Mesodermal cell (in vitro differentiated cells): ENCODE results near the gene ZNRD2. TPM values are rescaled to one million over a fixed set of nuclear protein-coding genes. Genes with fewer than 3 reads are reported as not detected.
"Not testable (repeated sequence)": the region's sequence is repeated elsewhere in the genome, so short reads cannot be mapped to it uniquely, and the experiment has no call there.

Source experiments
- H3K27ac ChIP-seq: 2 replicates; pipeline ENCODE4 v1.7.0; 2013; ENCODE audit warnings: mild to moderate bottlenecking, low read depth, low read length, moderate library complexity; ENCODE audit not compliant: severe bottlenecking
- H3K36me3 ChIP-seq: 2 replicates; pipeline ENCODE4 v1.7.1; 2013; ENCODE audit warnings: mild to moderate bottlenecking, low read length, moderate library complexity; ENCODE audit not compliant: control insufficient read depth, insufficient read depth
- H3K4me1 ChIP-seq: one replicate; pipeline ENCODE4 v1.7.1; 2013; ENCODE audit warnings: mild to moderate bottlenecking, low read length; ENCODE audit not compliant: insufficient read depth, control insufficient read depth, poor library complexity, severe bottlenecking
- H3K4me3 ChIP-seq: 2 replicates; pipeline ENCODE4 v1.7.0; 2013; ENCODE audit warnings: low read length, control low read depth, mild to moderate bottlenecking; ENCODE audit not compliant: insufficient read depth, poor library complexity, severe bottlenecking; ENCODE audit errors: extremely low read depth
- H3K9me3 ChIP-seq: 2 replicates; pipeline ENCODE4 v1.7.1; 2013; ENCODE audit warnings: mild to moderate bottlenecking, low read length, moderate library complexity; ENCODE audit not compliant: control insufficient read depth
- WGBS, 2 experiments: methylation state at CpG; one replicate each; pipeline ENCODE4 v1.1.5; 2013; ENCODE audit warnings: missing lambda C conversion rate in 2 of 2; ENCODE audit not compliant: insufficient coverage in 2 of 2; 5-methylcytosine and 5-hydroxymethylcytosine counted together
- polyA plus RNA-seq, 2 experiments: library from polyadenylated mRNA; stranded (reverse); fragments of 50-300 nt; gene quantifications; one replicate each; pipeline ENCODE4 v1.2.3, GENCODE V29; 2013

ZNRD2 gene, protein sequence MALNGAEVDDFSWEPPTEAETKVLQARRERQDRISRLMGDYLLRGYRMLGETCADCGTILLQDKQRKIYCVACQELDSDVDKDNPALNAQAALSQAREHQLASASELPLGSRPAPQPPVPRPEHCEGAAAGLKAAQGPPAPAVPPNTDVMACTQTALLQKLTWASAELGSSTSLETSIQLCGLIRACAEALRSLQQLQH
- polyA plus RNA-seq (2013, experiment 1 of 2): 59.5 TPM
- polyA plus RNA-seq (2013, experiment 2 of 2): 49.2 TPM

DNA sequence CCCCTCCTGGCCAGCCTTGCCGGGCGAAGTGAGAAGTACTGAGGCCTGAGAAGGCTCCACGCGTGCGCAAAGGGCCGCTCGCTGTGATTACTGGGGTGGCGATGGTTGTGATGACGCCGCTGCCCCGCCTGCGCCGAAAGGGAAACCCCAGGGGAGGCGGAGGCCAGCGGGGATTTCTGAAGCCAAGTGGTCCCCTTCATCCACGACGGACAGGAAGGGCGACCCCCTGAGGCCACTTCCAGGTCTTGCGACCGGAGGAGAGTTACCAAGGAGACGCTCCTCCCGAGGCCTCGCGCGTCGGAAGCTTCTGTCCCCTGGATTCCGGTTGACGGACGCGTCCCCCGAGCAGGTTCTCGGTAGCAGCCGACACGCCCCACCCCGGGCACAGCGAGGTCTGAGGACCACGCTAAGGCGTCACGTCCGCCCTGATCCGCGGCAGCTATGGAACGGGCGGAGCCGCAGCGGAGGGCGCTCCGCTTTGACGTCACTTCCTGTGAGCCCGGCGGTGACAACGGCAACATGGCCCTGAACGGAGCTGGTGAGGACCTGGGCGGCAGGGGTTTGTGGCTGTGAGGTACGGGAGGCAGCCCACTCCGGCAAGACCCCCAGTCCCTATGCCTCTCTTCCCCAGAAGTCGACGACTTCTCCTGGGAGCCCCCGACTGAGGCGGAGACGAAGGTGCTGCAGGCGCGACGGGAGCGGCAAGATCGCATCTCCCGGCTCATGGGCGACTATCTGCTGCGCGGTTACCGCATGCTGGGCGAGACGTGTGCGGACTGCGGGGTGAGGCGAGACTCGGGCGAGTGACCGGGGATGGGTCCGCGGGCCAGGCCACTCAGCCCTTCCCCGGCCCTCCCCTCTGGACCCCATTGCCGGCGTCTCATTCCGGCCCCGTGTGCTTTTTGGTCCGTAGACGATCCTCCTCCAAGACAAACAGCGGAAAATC is at the start of gene ZNRD2:
ZNRD2 (plus strand) TSS at position 505 of the 946 bp plus-strand sequence; CDS start at position 520, 15 bp downstream.
- Histone ChIP-seq H3K4me1 (peaks cover 35% of the 10 kb centered on the region), H3K36me3 (peaks cover 12% of the 10 kb centered on the region), H3K9me3 (no peaks in the 10 kb centered on the region), H3K27ac (peak within 1 kb of the TSS; percentile 87), H3K4me3 (peak within 1 kb of the TSS; percentile 96)
- WGBS, 2 experiments: 0% methylated on average over 57 to 77 of the region's 89 CpGs

DNA sequence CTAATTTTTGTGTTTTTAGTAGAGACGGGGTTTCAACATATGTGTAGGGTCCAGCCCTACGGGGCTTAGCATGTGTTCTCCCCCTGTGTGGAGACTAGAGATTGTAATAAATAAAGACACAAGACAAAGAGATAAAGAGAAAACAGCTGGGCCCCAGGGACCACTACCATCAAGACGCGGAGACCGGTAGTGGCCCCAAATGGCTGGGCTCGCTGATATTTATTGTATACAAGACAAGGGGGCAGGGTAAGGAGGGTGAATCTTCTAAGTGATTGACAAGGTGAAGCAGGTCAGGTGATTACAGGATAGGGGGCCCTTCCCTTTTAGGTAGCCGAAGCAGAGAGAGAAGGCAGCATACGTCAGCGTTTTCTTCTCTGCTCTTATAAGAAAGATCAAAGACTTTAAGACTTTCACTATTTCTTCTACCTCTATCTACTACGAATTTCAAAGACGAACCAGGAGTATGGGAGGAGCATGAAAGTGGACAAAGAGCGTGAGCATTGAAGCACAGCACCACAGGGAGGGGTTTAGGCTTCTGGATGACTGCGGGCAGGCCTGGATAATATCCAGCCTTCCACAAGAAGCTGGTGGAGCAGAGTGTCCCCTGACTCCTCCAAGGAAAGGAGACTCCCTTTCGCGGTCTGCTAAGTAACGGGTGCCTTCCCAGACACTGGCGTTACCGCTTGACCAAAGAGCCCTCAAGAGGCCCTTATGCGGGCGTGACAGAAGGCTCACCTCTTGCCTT is 48.3 kb upstream of the ZNRD2 start:
- peak overlapping the region; percentile 65 for H3K27ac ChIP-seq
- H3K4me3 ChIP-seq, H3K36me3 ChIP-seq, H3K9me3 ChIP-seq: not testable (repeated sequence)
- peaks cover 27% of the 10 kb centered on the region for H3K4me1 ChIP-seq
- WGBS, 2 experiments: 60 to 83% methylated on average over 2 to 10 of the region's 20 CpGs

DNA sequence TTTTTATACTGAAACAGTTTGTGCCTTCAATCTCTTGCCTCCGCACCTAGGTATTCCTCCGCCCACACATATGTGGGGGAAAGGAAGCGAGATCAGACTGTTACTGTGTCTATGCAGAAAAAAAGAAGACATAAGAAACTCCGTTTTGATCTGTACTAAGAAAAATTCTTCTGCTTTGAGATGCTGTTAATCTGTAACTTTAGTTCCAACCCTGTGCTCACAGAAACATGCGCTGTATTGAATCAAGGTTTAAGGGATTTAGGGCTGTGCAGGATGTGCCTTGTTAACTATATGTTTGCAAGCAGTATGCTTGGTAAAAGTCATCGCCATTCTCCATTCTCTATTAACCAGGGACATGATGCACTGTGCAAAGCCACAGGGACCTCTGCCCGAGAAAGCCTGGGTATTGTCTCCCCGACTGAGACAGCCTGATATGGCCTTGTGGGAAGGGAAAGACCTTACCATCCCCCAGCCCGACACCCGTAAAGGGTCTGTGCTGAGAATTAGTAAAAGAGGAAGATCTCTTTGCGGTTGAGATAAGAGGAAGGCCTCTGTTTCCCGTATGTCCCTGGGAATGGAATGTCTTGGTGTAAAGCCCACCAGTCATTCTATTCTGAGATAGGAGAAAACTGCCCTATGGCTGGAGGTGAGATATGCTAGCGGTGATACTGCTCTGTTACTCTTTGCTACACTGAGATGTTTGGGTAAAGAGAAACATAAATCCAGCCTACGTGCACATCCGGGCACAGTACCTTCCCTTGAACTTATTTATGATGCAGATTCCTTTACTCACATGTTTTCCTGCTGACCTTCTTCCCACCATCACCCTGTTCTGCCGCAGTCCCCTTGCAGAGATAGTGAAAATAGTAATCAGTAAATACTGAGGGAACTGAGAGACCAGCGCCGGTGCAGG is 47.3 kb upstream of the ZNRD2 start:
- peak overlapping the region; percentile 65 for H3K27ac ChIP-seq
- WGBS, 2 experiments: 73 to 86% methylated on average over 10 to 11 of the region's 18 CpGs
- H3K36me3 ChIP-seq: peaks cover 19% of the 10 kb centered on the region
- H3K4me1 ChIP-seq: peaks cover 27% of the 10 kb centered on the region
- H3K4me3 ChIP-seq, H3K9me3 ChIP-seq: not testable (repeated sequence)

DNA sequence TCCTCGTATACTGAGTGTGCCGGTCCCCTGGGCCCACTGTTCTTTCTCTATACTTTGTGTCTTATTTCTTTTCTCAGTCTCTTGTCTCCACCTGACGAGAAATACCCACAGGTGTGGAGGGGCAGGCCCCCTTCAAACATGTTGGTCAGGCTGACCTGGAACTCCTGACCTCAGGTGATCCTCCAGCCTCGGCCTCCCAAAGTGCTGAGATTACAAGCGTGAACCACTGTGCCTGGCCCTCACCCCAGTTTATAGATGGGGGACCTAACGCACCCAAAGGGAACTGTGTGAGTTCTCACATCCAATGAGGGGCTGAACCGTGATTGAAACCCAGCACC is 46.7 kb upstream of the ZNRD2 start:
- not testable (repeated sequence) for H3K9me3 ChIP-seq, H3K4me3 ChIP-seq
- H3K4me1 ChIP-seq: peaks cover 27% of the 10 kb centered on the region
- WGBS, 2 experiments: 93 to 96% methylated on average over 7 of the region's 7 CpGs
- H3K27ac ChIP-seq: peak overlapping the region; percentile 65
- H3K36me3 ChIP-seq: peaks cover 22% of the 10 kb centered on the region

DNA sequence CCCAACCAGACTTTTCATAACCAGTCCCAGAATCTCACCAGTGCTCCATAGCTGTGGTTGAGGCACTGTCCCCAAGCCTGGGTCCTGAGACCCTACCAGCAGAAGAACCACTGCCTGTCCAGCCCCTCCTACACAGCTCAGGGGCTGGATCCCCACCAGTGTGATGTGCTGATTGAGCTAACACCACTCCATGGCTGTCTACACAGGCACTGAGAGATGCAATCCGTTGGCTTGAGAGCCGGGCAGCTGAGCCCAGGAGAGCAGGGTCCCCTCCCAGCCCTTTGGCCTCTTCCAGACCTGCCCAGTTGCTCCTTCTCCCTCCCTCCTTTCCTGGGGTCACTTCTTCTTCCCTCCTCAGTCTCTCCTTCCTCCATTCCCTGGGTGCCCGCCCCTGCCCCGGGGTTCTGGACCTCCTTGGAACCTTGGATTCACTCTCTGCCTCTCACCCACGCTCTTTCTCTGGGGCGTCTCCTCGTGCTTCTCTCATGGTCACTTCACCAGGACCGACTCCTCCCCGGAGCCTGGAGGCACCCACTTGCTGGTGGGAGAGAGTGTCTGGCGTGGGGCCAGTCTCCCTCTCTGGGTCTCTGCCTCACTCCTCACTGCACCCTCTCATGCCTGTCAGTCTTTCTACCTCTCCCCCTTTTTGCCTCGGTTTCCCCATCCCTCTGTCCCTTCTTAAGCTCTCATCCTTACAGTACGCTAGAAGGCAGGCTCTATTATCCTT is 46.1 kb upstream of the ZNRD2 start:
- 75 to 79% methylated on average over 7 to 10 of the region's 12 CpGs for WGBS, 2 experiments
- Histone ChIP-seq H3K27ac (peak overlapping the region; percentile 65), H3K4me3 (peak overlapping the region; percentile 26), H3K4me1 (peaks cover 27% of the 10 kb centered on the region), H3K9me3 (no peaks in the 10 kb centered on the region), H3K36me3 (peaks cover 27% of the 10 kb centered on the region)

DNA sequence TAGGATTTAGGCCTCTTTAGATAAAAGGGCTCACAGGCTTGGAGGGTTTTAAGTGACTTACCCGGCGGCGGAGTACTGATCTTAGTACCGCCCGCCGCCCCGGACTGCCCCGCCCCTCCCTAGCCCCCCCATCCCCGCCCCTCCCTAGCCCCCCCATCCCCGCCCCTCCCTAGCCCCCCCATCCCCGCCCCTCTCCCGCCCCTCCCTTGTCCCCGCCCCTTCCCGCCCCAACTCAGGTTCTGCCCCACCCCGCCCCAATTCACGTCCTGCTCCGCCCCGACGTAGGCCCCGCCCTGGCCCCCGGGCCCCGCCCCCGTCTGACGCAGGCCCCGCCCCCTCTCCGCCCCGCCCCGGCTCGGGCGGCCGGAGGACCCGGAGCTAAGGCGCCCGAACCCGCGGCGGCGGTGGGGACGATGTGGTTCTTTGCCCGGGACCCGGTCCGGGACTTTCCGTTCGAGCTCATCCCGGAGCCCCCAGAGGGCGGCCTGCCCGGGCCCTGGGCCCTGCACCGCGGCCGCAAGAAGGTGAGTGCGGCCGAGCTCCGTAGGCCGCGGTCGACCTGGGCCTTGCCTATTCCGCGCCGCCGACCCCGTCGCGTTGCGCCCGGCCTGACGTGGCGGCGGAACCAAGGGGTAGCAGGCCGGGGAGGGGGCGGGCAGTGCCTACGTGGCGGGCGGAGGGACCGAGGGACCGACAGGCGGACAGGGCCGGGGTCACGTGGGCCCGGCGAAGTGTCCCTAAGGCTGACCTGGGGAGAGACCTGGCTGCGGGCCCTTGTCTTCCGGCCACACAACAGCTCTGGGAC is 45.3 kb upstream of the ZNRD2 start, which contains the start of gene SCYL1:
SCYL1 (plus strand) TSS at position 343 of the 805 bp plus-strand sequence; CDS start at position 414, 71 bp downstream.
- Histone ChIP-seq H3K9me3 (no peaks in the 10 kb centered on the region), H3K4me3 (peak within 1 kb of the TSS; percentile 86), H3K27ac (peak within 1 kb of the TSS; percentile 87), H3K4me1 (peaks cover 27% of the 10 kb centered on the region), H3K36me3 (peaks cover 35% of the 10 kb centered on the region)
- 0 to 1% methylated on average over 38 to 53 of the region's 82 CpGs for WGBS, 2 experiments

DNA sequence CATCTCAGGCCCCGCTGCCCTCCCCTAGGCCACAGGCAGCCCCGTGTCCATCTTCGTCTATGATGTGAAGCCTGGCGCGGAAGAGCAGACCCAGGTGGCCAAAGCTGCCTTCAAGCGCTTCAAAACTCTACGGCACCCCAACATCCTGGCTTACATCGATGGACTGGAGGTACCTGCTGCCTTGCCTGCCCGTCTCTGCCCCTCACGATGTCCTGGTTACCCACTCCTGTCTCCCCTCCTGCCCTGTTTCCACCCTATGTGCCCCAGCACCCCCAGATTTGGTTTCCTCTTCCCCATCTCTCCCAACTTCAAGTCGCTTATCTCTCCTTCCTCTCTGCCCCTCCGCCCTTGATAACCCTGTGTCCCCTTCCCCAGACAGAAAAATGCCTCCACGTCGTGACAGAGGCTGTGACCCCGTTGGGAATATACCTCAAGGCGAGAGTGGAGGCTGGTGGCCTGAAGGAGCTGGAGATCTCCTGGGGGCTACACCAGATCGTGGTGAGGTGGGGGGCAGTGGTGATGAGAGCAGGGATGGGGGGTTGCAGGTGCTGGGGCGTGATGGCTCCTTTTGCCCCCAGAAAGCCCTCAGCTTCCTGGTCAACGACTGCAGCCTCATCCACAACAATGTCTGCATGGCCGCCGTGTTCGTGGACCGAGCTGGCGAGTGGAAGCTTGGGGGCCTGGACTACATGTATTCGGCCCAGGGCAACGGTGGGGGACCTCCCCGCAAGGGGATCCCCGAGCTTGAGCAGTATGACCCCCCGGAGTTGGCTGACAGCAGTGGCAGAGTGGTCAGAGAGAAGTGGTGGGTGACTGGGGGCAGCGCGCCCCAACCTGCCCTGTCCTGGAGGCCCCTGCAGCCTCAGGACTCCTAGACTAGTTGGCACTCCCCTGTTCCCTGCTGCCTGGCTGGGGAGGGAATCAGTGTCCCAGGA is 44.5 kb upstream of the ZNRD2 start:
- WGBS, 2 experiments: 63 to 67% methylated on average over 24 to 26 of the region's 31 CpGs
- peak overlapping the region; percentile 87 for H3K27ac ChIP-seq

DNA sequence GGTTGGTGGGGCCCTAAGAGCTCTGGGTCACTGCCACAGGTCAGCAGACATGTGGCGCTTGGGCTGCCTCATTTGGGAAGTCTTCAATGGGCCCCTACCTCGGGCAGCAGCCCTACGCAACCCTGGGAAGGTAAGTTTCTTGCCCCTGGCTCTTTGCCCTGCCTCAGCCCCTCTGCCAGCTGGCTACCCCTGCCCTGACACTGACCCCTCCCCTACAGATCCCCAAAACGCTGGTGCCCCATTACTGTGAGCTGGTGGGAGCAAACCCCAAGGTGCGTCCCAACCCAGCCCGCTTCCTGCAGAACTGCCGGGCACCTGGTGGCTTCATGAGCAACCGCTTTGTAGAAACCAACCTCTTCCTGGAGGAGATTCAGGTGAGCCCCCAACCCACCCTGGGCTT is 43.5 kb upstream of the ZNRD2 start:
- H3K4me1 ChIP-seq: peaks cover 27% of the 10 kb centered on the region
- H3K27ac ChIP-seq: no peak overlapping the region
- H3K4me3 ChIP-seq: no peak overlapping the region
- 97 to 98% methylated on average over 7 to 8 of the region's 8 CpGs for WGBS, 2 experiments
- no peaks in the 10 kb centered on the region for H3K9me3 ChIP-seq
- peaks cover 53% of the 10 kb centered on the region for H3K36me3 ChIP-seq

More for the DNA sequence above, 44.5 kb upstream of the ZNRD2 start:
- Histone ChIP-seq H3K4me3 (peak overlapping the region; percentile 86), H3K36me3 (peaks cover 43% of the 10 kb centered on the region), H3K9me3 (no peaks in the 10 kb centered on the region), H3K4me1 (peaks cover 27% of the 10 kb centered on the region)
